ENCODE measurements around the gene CNNM2. TPM values are rescaled to one million over a fixed set of nuclear protein-coding genes. Genes with fewer than 3 reads are reported as not detected.

CNNM2 gene
- total and polyA plus RNA-seq, 8 donors: 6.0 to 10.3 (median 8.3) TPM

- no peaks in the 10 kb centered on the region for H3K27me3 ChIP-seq
- intact Hi-C loops (cut with DNase I): no loop called here
- DNase-seq (no peak), ATAC-seq (no peak)
- no peaks in the 10 kb centered on the region for H3K36me3 ChIP-seq
- H3K4me1 ChIP-seq: no peaks in the 10 kb centered on the region
- H3K4me3 ChIP-seq: no peak overlapping the region
- TF ChIP-seq CTCF (IDR thresholded peaks at IDR 0.05): no peak
- no peak overlapping the region for H3K27ac ChIP-seq
- no peaks in the 10 kb centered on the region for H3K9me3 ChIP-seq
Measured at GRCh38 chr10:102930720-102931119, 12.6 kb downstream of the CNNM2 start.

- DNase-seq (no peak), ATAC-seq (no peak)
- H3K27me3 ChIP-seq: no peaks in the 10 kb centered on the region
- H3K9me3 ChIP-seq: no peaks in the 10 kb centered on the region
- no peaks in the 10 kb centered on the region for H3K36me3 ChIP-seq
- TF ChIP-seq CTCF (IDR thresholded peaks at IDR 0.05): no peak
- H3K4me1 ChIP-seq: no peaks in the 10 kb centered on the region
- no peak overlapping the region for H3K4me3 ChIP-seq
- intact Hi-C loops (cut with DNase I): no loop called here
- H3K27ac ChIP-seq: no peak overlapping the region
Measured at GRCh38 chr10:102931643-102932042, 13.5 kb downstream of the CNNM2 start.

- H3K27me3 ChIP-seq: no peaks in the 10 kb centered on the region
- no peak for ATAC-seq
- no peak overlapping the region for H3K4me3 ChIP-seq
Measured at GRCh38 chr10:102935505-102935904, 17.4 kb downstream of the CNNM2 start.

GRCh38 chr10:102935939-102936605 lies 18.0 kb downstream of the CNNM2 start:
- H3K9me3 ChIP-seq: no peaks in the 10 kb centered on the region
- intact Hi-C loops (cut with DNase I): no loop called here
- no peak overlapping the region for H3K27ac ChIP-seq
- no peaks in the 10 kb centered on the region for H3K27me3 ChIP-seq
- H3K4me3 ChIP-seq: no peak overlapping the region
- H3K4me1 ChIP-seq: no peaks in the 10 kb centered on the region
- no peak for ATAC-seq
- H3K36me3 ChIP-seq: no peaks in the 10 kb centered on the region
- TF ChIP-seq CTCF (IDR thresholded peaks at IDR 0.05): no peak
- DNase-seq: no peak

More at GRCh38 chr10:102935505-102935904, 17.4 kb downstream of the CNNM2 start:
- Histone ChIP-seq H3K27ac (no peak overlapping the region), H3K4me1 (no peaks in the 10 kb centered on the region), H3K36me3 (no peaks in the 10 kb centered on the region), H3K9me3 (no peaks in the 10 kb centered on the region)
- DNase-seq: no peak
- intact Hi-C loops (cut with DNase I): no loop called here
- no peak for TF ChIP-seq CTCF (IDR thresholded peaks at IDR 0.05)

GRCh38 chr10:102941401-102941800 lies 23.3 kb downstream of the CNNM2 start:
- DNase-seq: no peak
- no peak for TF ChIP-seq CTCF (IDR thresholded peaks at IDR 0.05)

More at GRCh38 chr10:102941401-102941800, 23.3 kb downstream of the CNNM2 start:
- no peak for ATAC-seq
- no peak overlapping the region for H3K4me3 ChIP-seq
- no peaks in the 10 kb centered on the region for H3K4me1 ChIP-seq
- H3K9me3 ChIP-seq: no peaks in the 10 kb centered on the region
- no peaks in the 10 kb centered on the region for H3K27me3 ChIP-seq
- no peak overlapping the region for H3K27ac ChIP-seq
- intact Hi-C loops (cut with DNase I): no loop called here
- no peaks in the 10 kb centered on the region for H3K36me3 ChIP-seq
